DND-41 (cell line): ENCODE results near the gene PLEKHM3.

Experiments
- CTCF ChIP-seq: IDR thresholded peaks from 2 replicates; pipeline ENCODE4 v1.5.1; 2012; ENCODE audit warnings: borderline replicate concordance, low read length, moderate library complexity, mild to moderate bottlenecking; ENCODE audit not compliant: poor library complexity, severe bottlenecking; ENCODE audit errors: extremely low read depth
- EZH2 ChIP-seq: IDR thresholded peaks from 3 replicates; pipeline ENCODE4 v1.6.1; 2012; ENCODE audit warnings: borderline replicate concordance, low read depth, mild to moderate bottlenecking, moderate library complexity, low read length, inconsistent platforms; ENCODE audit not compliant: severe bottlenecking

GRCh38 chr2:207819021-207819797 is 206.1 kb downstream of the PLEKHM3 start:
- TF ChIP-seq CTCF, result no peak
- TF ChIP-seq EZH2, result no peak
